Liver (tissue), 9 donors: ENCODE measurements around the gene NOP14. TPM values are rescaled to one million over a fixed set of nuclear protein-coding genes. Genes with fewer than 3 reads are reported as not detected.
A peak's percentile ranks its signal among the peaks of the same experiment; 100 is the strongest.

Source experiments
- DNase-seq: peaks from one replicate; pipeline ENCODE4 v3.0.0-alpha.2; 2017; ENCODE audit warnings: low spot score
- H3K27ac ChIP-seq, 2 donors: one replicate each; pipeline ENCODE4 v1.7.0; 2013; ENCODE audit warnings: inconsistent platforms in 2 of 2, low read length in 2 of 2, control low read depth in 1 of 2, low read depth in 1 of 2, mild to moderate bottlenecking in 1 of 2
- H3K27me3 ChIP-seq, 4 donors: one replicate each; pipeline versions ENCODE4 v1.6.1 to v1.7.0; 2013; ENCODE audit warnings: low read length in 3 of 4, inconsistent platforms in 1 of 4, mild to moderate bottlenecking in 1 of 4, moderate library complexity in 1 of 4; ENCODE audit not compliant: control insufficient read depth in 4 of 4, insufficient read depth in 4 of 4
- H3K36me3 ChIP-seq, 4 donors: one replicate each; pipeline versions ENCODE4 v1.6.1 to v1.7.0; 2013; ENCODE audit warnings: low read length in 3 of 4, mild to moderate bottlenecking in 3 of 4, low read depth in 1 of 4, moderate library complexity in 1 of 4; ENCODE audit not compliant: control insufficient read depth in 4 of 4, insufficient read depth in 3 of 4
- H3K4me1 ChIP-seq, 4 donors: one replicate each; pipeline versions ENCODE4 v1.6.1 to v1.7.0; 2013; ENCODE audit warnings: low read length in 3 of 4, mild to moderate bottlenecking in 3 of 4, moderate library complexity in 1 of 4; ENCODE audit not compliant: control insufficient read depth in 4 of 4, insufficient read depth in 4 of 4
- H3K4me3 ChIP-seq, 3 donors: one replicate each; pipeline versions ENCODE4 v1.6.1 to v1.7.0; 2013; ENCODE audit warnings: low read length in 3 of 3, control low read depth in 1 of 3, low read depth in 1 of 3, mild to moderate bottlenecking in 1 of 3
- H3K9ac ChIP-seq, 2 donors: one replicate each; pipeline ENCODE4 v1.7.0; 2013; ENCODE audit warnings: low read length in 2 of 2, mild to moderate bottlenecking in 2 of 2, moderate library complexity in 2 of 2, control low read depth in 1 of 2, low read depth in 1 of 2
- H3K9me3 ChIP-seq, 4 donors: one replicate each; pipeline versions ENCODE4 v1.6.1 to v1.7.0; 2013; ENCODE audit warnings: low read length in 3 of 4; ENCODE audit not compliant: control insufficient read depth in 4 of 4
- EGR1 ChIP-seq, 2 donors: IDR thresholded peaks; 2 replicates each; pipeline ENCODE4 v1.6.1; 2016 to 2018; ENCODE audit warnings: antibody characterized with exemption in 2 of 2, low read depth in 2 of 2
- FOXA1 ChIP-seq: IDR thresholded peaks from 2 replicates; pipeline ENCODE4 v1.6.1; 2016; ENCODE audit warnings: antibody characterized with exemption
- FOXA2 ChIP-seq: IDR thresholded peaks from 2 replicates; pipeline ENCODE4 v1.6.1; 2016; ENCODE audit warnings: antibody characterized with exemption
- GABPA ChIP-seq, 2 donors: IDR thresholded peaks in 1 of 2; conservative IDR thresholded peaks in 1 of 2; 2 replicates each; pipeline ENCODE4 v1.6.1; 2016; ENCODE audit warnings: antibody characterized with exemption in 2 of 2, mild to moderate bottlenecking in 1 of 2, moderate library complexity in 1 of 2
- HNF4A ChIP-seq, 2 donors: conservative IDR thresholded peaks; 2 replicates each; pipeline ENCODE4 v1.6.1; 2016; ENCODE audit warnings: antibody characterized with exemption in 2 of 2, mild to moderate bottlenecking in 2 of 2
- HNF4G ChIP-seq: IDR thresholded peaks from 2 replicates; pipeline ENCODE4 v1.6.1; 2016; ENCODE audit warnings: antibody characterized with exemption
- JUND ChIP-seq, 2 donors: IDR thresholded peaks; 2 replicates each; pipeline ENCODE4 v1.6.1; 2016; ENCODE audit warnings: antibody characterized with exemption in 2 of 2
- RAD21 ChIP-seq, 2 donors: IDR thresholded peaks; 2 replicates each; pipeline ENCODE4 v1.6.1; 2016; ENCODE audit warnings: antibody characterized with exemption in 2 of 2, mild to moderate bottlenecking in 2 of 2
- RXRA ChIP-seq, 2 donors: IDR thresholded peaks; 2 replicates each; pipeline ENCODE4 v1.6.1; 2017 to 2018; ENCODE audit warnings: antibody characterized with exemption in 2 of 2, mild to moderate bottlenecking in 1 of 2
- SP1 ChIP-seq: IDR thresholded peaks from 2 replicates; pipeline ENCODE4 v1.6.1; 2018; ENCODE audit warnings: antibody characterized with exemption, mild to moderate bottlenecking
- TAF1 ChIP-seq: conservative IDR thresholded peaks from 2 replicates; pipeline ENCODE4 v1.6.1; 2016; ENCODE audit warnings: antibody characterized with exemption, mild to moderate bottlenecking
- WGBS: extraction: QIAGEN DNeasy Blood & Tissue Kit; methylation state at CpG from one replicate; pipeline ENCODE4 v1.1.7; 2013; 5-methylcytosine and 5-hydroxymethylcytosine counted together
- polyA plus RNA-seq, 2 donors: library from polyadenylated mRNA; stranded (reverse) in 1 of 2; unstranded in 1 of 2; fragments of 200-250 nt in 1 of 2; fragments of >200 nt in 1 of 2; fragmentation: Nextera tagmentation in 1 of 2; extraction: Ambion mirVana in 1 of 2; gene quantifications; one replicate each; pipeline versions ENCODE4 v1.2.1 to v1.2.3, GENCODE V29; 2013 to 2015
- total RNA-seq, 2 donors: library from RNA; depleted of rRNA; stranded (reverse); fragments of >200 nt; gene quantifications; one replicate each; pipeline ENCODE4 v1.2.3, GENCODE V29; 2014
- TF ChIP-seq, protein P1 (sequence below): IDR thresholded peaks from 2 replicates; pipeline ENCODE4 v1.6.1; 2016; ENCODE audit warnings: antibody characterized with exemption
- TF ChIP-seq, protein P2 (sequence below): fragments of 150-350 bp; IDR thresholded peaks from 2 replicates; pipeline ENCODE4 v1.5.1; 2017; ENCODE audit warnings: improper control_type of control experiment, low read depth, low read length; ENCODE audit not compliant: missing input control
- TF ChIP-seq, protein P3 (sequence below): IDR thresholded peaks from 2 replicates; pipeline ENCODE4 v1.6.1; 2016; ENCODE audit warnings: antibody characterized with exemption, mild to moderate bottlenecking
- TF ChIP-seq, protein P4 (sequence below): IDR thresholded peaks from 2 replicates; pipeline ENCODE4 v1.6.1; 2016; ENCODE audit warnings: antibody characterized with exemption
- TF ChIP-seq, protein P5 (sequence below): IDR thresholded peaks from 2 replicates; pipeline ENCODE4 v1.6.1; 2016; ENCODE audit warnings: antibody characterized with exemption
- donor health status: healthy.
- donor health status: healthy.
- donor health status: healthy.
- donor health status: healthy.
- donor health status: healthy.

NOP14 gene
- total and polyA plus RNA-seq, 4 donors, result 10.5 to 22.9 (median 14.4) TPM

DNA sequence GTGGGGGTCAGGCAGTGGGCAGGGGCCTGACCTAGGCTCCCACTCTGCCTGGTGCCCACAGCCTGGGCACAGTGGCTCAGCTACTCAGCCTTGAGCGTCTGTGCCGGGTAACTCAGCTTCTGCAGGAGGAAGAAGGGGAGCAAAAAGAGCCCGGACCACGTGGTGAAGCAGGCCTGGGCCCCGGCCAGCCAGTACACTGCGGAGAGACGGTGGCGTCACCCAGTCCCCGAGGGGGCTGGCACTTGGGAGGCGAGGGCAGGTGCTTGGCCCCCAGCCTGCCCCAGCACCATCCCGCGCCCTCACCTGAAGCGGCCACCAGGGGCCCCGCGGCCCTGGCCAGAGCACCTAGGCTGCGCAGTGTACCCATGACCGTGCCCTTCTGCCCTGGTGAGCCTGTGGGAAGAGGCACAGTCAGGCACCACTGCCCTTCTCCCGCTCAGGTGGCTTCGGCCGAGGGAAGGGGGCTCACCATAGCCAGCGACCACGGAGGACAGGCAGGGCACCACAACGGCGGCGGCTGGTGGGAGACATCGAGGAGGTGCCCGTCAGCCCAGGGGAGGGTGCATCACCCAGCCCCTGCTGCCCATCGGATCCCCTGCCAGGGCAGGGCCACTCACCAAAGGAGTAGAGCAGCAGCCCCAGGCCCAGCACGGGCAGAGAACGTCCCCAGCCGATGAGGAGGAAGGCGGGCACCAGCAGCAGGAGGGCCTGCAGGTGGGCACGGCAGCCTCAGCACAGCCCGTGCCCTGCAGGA is 32.3 kb downstream of the NOP14 start:
- TF ChIP-seq FOXA2 (no peak), FOXA1 (no peak), HNF4A (conservative IDR thresholded peaks at IDR 0.05) (no peak), SP1 (no peak), JUND (IDR thresholded peaks at IDR 0.05) (no peak), EGR1 (IDR thresholded peaks at IDR 0.05; ENCODE audit: low read depth in 2 of 2) (no peak), GABPA (IDR thresholded peaks at IDR 0.05 in 1 of 2, conservative IDR thresholded peaks at IDR 0.05 in 1 of 2) (no peak), HNF4G (no peak), RAD21 (IDR thresholded peaks at IDR 0.05) (no peak), TAF1 (no peak), RXRA (IDR thresholded peaks at IDR 0.05) (no peak)
- TF ChIP-seq, protein P1, sequence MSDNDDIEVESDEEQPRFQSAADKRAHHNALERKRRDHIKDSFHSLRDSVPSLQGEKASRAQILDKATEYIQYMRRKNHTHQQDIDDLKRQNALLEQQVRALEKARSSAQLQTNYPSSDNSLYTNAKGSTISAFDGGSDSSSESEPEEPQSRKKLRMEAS, result no peak
- TF ChIP-seq, protein P2, sequence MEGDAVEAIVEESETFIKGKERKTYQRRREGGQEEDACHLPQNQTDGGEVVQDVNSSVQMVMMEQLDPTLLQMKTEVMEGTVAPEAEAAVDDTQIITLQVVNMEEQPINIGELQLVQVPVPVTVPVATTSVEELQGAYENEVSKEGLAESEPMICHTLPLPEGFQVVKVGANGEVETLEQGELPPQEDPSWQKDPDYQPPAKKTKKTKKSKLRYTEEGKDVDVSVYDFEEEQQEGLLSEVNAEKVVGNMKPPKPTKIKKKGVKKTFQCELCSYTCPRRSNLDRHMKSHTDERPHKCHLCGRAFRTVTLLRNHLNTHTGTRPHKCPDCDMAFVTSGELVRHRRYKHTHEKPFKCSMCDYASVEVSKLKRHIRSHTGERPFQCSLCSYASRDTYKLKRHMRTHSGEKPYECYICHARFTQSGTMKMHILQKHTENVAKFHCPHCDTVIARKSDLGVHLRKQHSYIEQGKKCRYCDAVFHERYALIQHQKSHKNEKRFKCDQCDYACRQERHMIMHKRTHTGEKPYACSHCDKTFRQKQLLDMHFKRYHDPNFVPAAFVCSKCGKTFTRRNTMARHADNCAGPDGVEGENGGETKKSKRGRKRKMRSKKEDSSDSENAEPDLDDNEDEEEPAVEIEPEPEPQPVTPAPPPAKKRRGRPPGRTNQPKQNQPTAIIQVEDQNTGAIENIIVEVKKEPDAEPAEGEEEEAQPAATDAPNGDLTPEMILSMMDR, result no peak
- TF ChIP-seq, protein P3, sequence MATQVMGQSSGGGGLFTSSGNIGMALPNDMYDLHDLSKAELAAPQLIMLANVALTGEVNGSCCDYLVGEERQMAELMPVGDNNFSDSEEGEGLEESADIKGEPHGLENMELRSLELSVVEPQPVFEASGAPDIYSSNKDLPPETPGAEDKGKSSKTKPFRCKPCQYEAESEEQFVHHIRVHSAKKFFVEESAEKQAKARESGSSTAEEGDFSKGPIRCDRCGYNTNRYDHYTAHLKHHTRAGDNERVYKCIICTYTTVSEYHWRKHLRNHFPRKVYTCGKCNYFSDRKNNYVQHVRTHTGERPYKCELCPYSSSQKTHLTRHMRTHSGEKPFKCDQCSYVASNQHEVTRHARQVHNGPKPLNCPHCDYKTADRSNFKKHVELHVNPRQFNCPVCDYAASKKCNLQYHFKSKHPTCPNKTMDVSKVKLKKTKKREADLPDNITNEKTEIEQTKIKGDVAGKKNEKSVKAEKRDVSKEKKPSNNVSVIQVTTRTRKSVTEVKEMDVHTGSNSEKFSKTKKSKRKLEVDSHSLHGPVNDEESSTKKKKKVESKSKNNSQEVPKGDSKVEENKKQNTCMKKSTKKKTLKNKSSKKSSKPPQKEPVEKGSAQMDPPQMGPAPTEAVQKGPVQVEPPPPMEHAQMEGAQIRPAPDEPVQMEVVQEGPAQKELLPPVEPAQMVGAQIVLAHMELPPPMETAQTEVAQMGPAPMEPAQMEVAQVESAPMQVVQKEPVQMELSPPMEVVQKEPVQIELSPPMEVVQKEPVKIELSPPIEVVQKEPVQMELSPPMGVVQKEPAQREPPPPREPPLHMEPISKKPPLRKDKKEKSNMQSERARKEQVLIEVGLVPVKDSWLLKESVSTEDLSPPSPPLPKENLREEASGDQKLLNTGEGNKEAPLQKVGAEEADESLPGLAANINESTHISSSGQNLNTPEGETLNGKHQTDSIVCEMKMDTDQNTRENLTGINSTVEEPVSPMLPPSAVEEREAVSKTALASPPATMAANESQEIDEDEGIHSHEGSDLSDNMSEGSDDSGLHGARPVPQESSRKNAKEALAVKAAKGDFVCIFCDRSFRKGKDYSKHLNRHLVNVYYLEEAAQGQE, result no peak
- TF ChIP-seq, protein P4, sequence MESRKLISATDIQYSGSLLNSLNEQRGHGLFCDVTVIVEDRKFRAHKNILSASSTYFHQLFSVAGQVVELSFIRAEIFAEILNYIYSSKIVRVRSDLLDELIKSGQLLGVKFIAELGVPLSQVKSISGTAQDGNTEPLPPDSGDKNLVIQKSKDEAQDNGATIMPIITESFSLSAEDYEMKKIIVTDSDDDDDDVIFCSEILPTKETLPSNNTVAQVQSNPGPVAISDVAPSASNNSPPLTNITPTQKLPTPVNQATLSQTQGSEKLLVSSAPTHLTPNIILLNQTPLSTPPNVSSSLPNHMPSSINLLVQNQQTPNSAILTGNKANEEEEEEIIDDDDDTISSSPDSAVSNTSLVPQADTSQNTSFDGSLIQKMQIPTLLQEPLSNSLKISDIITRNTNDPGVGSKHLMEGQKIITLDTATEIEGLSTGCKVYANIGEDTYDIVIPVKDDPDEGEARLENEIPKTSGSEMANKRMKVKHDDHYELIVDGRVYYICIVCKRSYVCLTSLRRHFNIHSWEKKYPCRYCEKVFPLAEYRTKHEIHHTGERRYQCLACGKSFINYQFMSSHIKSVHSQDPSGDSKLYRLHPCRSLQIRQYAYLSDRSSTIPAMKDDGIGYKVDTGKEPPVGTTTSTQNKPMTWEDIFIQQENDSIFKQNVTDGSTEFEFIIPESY, result no peak
- TF ChIP-seq, protein P5, sequence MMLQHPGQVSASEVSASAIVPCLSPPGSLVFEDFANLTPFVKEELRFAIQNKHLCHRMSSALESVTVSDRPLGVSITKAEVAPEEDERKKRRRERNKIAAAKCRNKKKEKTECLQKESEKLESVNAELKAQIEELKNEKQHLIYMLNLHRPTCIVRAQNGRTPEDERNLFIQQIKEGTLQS, result no peak
- DNase-seq, result no peak
- no peaks in the 10 kb centered on the region for H3K27me3 ChIP-seq
- H3K4me1 ChIP-seq, result peaks cover 7 to 28% (median 19%) of the 10 kb centered on the region in 4 donors
- no peaks in the 10 kb centered on the region for H3K9me3 ChIP-seq
- H3K36me3 ChIP-seq, result peaks cover 10 to 28% (median 13%) of the 10 kb centered on the region in 4 donors
- H3K4me3 ChIP-seq, result no peak overlapping the region
- H3K27ac ChIP-seq, result peak overlapping the region in 1 of 2 donors; percentile 10
- 85% methylated on average over 34 of the region's 34 CpGs for WGBS
- H3K9ac ChIP-seq, result no peak overlapping the region
